CD4-positive, alpha-beta T cell treated with Interferon gamma for 1 hour (primary cell): Measurements from ENCODE around the gene FSD2.
"Not testable (repeated sequence)": the region's sequence is repeated elsewhere in the genome, so short reads cannot be mapped to it uniquely, and the experiment has no call there.

ENCODE experiments used
- DNase-seq: peaks from one replicate; pipeline ENCODE4 v3.0.0-alpha.2; 2020

Gene FSD2

GRCh38 chr15:82790321-82790720, 15.5 kb downstream of the FSD2 start:
- no peak for DNase-seq

- no peak for DNase-seq
Observed at GRCh38 chr15:82789491-82789890, 16.4 kb downstream of the FSD2 start.

GRCh38 chr15:82788496-82788895, 17.4 kb downstream of the FSD2 start:
- DNase-seq = no peak

GRCh38 chr15:82781349-82781748, 24.5 kb downstream of the FSD2 start:
- DNase-seq = no peak

- no peak for DNase-seq
Observed at GRCh38 chr15:82778755-82779154, 27.1 kb downstream of the FSD2 start.

GRCh38 chr15:82774496-82774895, 31.4 kb downstream of the FSD2 start:
- no peak for DNase-seq

- DNase-seq = no peak
Observed at GRCh38 chr15:82771789-82772607, 33.9 kb downstream of the FSD2 start.

GRCh38 chr15:82768414-82769054, 37.3 kb downstream of the FSD2 start:
- DNase-seq = no peak

- no peak for DNase-seq
Observed at GRCh38 chr15:82767163-82767829, 38.6 kb downstream of the FSD2 start.

GRCh38 chr15:82766201-82766600, 39.7 kb downstream of the FSD2 start:
- not testable (repeated sequence) for DNase-seq

GRCh38 chr15:82764740-82765139, 41.1 kb downstream of the FSD2 start:
- DNase-seq = no peak

GRCh38 chr15:82764117-82764490, 41.8 kb downstream of the FSD2 start:
- DNase-seq = no peak

- DNase-seq = no peak
Observed at GRCh38 chr15:82763361-82764116, 42.3 kb downstream of the FSD2 start.

GRCh38 chr15:82751308-82751707, 54.6 kb downstream of the FSD2 start:
- no peak for DNase-seq

- DNase-seq = no peak
Observed at GRCh38 chr15:82750831-82751180, 55.1 kb downstream of the FSD2 start.

- DNase-seq = peak; percentile 79
Observed at GRCh38 chr15:82749951-82750830, 55.7 kb downstream of the FSD2 start.

GRCh38 chr15:82748315-82748714, 57.6 kb downstream of the FSD2 start:
- no peak for DNase-seq

- DNase-seq = no peak
Observed at GRCh38 chr15:82743810-82744209, 62.1 kb downstream of the FSD2 start.

GRCh38 chr15:82742134-82742533, 63.7 kb downstream of the FSD2 start:
- no peak for DNase-seq

GRCh38 chr15:82739086-82739485, 66.8 kb downstream of the FSD2 start:
- no peak for DNase-seq

GRCh38 chr15:82737975-82738374, 67.9 kb downstream of the FSD2 start:
- no peak for DNase-seq

GRCh38 chr15:82731527-82731926, 74.3 kb downstream of the FSD2 start:
- DNase-seq = no peak
